GM12864 (cell line): ENCODE results near the gene PEAK3.

ENCODE experiments used
- DNase-seq: peaks from one replicate; pipeline ENCODE4 v3.0.0-alpha.2; 2011; ENCODE audit warnings: low read depth
- H3K4me3 ChIP-seq: 2 replicates; pipeline ENCODE4 v1.5.1; 2011; ENCODE audit warnings: mild to moderate bottlenecking, low read depth, low read length, control low read depth
- TF ChIP-seq, protein P1 (sequence below): IDR thresholded peaks from 2 replicates; pipeline ENCODE4 v1.5.1; 2011; ENCODE audit warnings: low read depth, mild to moderate bottlenecking, moderate library complexity, low read length, control low read depth, inconsistent platforms; ENCODE audit errors: missing control alignments

The PEAK3 gene

DNA sequence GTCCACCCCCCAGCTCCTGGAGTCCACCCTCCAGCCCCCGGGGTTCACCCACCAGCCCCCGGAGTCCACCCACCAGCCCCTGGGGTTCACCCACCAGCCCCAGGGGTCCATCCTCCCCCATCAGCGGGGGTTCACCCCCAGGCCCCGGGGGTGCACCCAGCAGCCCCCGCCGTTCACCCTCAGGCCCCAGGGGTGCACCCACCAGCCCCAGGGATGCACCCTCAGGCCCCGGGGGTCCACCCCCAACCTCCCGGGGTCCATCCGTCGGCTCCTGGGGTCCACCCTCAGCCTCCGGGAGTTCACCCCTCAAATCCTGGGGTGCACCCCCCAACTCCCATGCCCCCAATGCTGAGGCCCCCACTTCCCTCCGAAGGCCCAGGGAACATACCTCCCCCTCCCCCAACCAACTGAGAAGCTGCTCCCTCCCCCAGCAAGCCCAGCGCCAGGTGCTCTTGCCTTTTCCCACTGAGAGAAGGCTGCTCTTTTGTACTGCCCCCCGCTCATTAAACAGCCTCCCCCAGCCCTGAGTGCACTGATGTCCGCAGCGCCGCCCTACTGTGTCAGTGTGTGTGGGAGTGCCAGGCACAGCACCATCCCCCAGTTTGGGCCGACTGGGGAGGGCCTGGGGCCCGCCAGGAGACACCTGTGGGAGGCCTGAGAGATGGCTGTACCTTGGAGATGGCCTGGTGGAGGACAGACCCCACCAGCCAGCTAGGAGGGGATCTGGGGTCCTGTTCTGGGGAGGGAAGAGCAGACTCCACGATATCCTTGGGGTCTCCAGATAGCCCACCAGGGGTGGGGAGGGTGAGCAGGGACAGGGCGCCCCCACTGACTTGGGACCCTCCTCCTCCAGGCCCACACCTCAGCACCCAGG, 33.6 kb downstream of the PEAK3 start:
- no peak for DNase-seq
- H3K4me3 ChIP-seq, result no peak overlapping the region
- TF ChIP-seq, protein P1, sequence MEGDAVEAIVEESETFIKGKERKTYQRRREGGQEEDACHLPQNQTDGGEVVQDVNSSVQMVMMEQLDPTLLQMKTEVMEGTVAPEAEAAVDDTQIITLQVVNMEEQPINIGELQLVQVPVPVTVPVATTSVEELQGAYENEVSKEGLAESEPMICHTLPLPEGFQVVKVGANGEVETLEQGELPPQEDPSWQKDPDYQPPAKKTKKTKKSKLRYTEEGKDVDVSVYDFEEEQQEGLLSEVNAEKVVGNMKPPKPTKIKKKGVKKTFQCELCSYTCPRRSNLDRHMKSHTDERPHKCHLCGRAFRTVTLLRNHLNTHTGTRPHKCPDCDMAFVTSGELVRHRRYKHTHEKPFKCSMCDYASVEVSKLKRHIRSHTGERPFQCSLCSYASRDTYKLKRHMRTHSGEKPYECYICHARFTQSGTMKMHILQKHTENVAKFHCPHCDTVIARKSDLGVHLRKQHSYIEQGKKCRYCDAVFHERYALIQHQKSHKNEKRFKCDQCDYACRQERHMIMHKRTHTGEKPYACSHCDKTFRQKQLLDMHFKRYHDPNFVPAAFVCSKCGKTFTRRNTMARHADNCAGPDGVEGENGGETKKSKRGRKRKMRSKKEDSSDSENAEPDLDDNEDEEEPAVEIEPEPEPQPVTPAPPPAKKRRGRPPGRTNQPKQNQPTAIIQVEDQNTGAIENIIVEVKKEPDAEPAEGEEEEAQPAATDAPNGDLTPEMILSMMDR, result no peak

DNA sequence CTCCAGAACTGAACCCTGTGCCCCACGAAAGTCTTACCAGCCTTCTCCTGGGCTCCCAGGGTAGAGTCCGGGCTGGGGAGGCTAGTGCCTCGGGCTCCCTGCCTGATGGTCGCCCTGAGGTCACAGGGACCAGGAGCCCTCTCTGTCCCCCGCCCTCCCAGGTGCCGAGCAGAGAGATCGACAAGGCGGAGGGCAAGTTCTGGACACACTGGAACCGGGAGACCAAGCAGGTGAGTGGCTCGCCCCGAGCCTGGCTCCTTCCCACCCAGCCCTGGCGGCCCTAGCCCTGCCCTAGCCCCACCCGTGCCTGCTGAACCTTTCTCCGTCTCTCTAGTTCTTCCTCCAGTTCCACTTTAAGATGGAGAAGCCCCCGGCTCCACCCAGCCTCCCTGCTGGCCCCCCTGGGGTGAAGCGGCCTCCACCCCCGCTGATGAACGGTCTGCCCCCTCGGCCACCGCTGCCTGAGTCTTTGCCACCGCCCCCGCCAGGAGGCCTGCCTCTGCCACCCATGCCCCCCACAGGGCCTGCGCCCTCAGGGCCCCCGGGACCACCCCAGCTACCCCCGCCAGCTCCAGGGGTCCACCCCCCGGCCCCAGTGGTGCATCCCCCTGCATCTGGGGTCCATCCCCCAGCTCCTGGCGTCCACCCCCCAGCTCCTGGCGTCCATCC, 34.4 kb downstream of the PEAK3 start:
- TF ChIP-seq, protein P1, result no peak
- H3K4me3 ChIP-seq, result no peak overlapping the region
- DNase-seq, result no peak

DNA sequence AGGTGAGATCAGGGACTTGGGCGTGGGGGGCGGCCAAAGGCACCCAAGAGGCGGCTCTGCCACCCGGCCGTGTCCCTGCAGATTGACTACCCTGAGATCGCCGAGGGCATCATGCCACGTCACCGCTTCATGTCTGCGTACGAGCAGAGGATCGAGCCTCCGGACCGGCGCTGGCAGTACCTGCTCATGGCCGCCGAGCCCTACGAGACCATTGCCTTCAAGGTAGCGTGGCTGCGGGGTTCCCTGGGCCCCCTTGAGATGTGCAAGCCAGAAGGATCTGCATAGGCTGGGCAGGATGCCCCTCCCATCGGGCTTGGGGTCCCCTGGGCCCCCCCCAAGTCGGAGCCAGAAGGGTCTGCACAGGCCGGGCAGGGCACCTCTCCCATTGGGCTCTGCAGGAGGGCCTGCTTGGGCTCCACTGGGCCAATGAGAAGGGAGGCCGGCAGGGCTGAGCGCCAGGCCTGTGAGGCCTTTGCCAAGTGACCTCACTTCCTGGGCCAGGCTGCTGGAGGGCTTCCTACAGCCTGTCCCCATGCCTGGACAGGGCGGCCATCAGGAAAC, 35.1 kb downstream of the PEAK3 start:
- H3K4me3 ChIP-seq, result no peak overlapping the region
- DNase-seq, result no peak
- TF ChIP-seq, protein P1, result no peak

DNA sequence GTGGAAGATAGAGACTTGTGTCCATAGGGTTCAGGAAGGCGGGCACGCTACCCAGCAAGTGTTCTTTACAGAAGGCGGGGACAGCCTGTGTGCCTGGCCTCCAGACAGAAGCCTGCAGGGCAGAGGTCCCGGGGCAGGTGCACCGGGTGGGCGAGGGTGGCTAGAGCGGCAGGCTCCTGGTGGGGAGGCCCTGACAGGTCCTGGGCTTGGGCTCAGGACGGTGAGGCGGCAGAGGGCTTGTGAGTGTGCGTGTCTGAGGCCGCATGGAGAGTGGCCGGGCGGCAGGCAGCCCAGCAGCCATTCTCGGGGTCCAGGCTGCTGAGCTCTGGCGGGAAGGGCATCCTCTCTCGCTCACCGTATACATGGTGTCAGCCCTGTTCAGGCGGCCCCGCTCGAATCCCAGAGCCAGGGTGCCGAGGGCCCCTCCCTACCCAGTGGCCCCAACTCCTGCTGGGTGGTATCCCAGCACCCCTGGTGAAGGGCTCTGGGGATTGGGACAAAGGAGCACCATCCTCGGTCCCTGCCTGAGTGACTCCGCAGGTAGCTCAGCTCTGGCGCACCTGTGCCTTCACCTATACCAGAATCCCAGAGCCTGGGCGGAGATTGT, 35.9 kb downstream of the PEAK3 start:
- TF ChIP-seq, protein P1, result no peak

DNA sequence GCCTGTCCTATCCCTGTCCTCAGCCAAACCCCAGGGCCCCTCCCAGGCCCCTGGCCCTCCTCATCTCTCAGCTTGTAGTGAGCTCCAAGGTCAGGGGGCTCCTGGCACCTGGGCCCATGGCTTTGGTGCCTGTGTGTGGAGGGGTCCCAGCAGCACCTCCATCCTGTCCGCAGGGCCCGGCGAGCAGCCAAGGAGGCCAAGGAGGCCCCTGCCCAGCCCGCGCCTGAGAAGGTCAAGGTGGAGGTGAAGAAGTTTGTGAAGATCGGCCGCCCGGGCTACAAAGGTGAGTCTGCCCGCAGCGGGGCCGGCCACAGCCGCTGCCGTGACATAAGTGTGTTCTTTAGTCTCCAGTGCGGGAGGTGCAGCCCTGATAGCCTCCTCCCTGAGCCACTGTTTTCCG, 36.7 kb downstream of the PEAK3 start:
- no peak overlapping the region for H3K4me3 ChIP-seq
- no peak for DNase-seq
- TF ChIP-seq, protein P1, result no peak

More for the DNA sequence above, 35.9 kb downstream of the PEAK3 start:
- DNase-seq, result no peak
- no peak overlapping the region for H3K4me3 ChIP-seq

DNA sequence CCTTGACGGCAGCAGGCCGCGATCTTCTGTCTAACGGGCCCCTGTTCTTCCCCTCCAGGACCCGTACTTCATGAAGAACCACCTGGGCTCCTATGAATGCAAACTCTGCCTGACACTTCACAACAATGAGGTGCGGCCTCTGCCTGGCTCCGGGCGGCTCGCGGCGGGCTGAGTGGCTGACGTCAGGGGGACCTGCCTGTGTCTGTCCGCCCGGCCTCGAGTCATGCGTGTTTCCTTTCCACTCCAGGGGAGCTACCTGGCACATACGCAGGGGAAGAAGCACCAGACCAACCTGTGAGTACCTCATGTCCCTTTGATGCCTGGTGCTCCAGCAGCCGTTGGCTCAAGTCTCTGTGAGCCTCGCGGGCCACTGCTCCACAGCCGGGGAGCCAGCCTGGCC, 37.5 kb downstream of the PEAK3 start:
- H3K4me3 ChIP-seq, result no peak overlapping the region
- DNase-seq, result no peak
- TF ChIP-seq, protein P1, result no peak
